NCI-H526 treated with DMSO at 0.1 percent for 48 hours (cell line): ENCODE data around the gene NUP210.
"Not testable (repeated sequence)": the region's sequence is repeated elsewhere in the genome, so short reads cannot be mapped to it uniquely, and the experiment has no call there.

Experiments used
- DNase-seq: peaks from one replicate; lab custom pipeline; 2025; lab: John Stamatoyannopoulos, UW

The NUP210 gene

GRCh38 chr3:13420045-13420830 lies at the start of gene NUP210:
TSS of gene NUP210 (minus strand) at chr3:13420322. CDS start at chr3:13420226, 96 bp downstream.
- DNase-seq, result peak; percentile 58

- no peak for DNase-seq
Observed at GRCh38 chr3:13466781-13467180, 46.7 kb upstream of the NUP210 start.

DNA sequence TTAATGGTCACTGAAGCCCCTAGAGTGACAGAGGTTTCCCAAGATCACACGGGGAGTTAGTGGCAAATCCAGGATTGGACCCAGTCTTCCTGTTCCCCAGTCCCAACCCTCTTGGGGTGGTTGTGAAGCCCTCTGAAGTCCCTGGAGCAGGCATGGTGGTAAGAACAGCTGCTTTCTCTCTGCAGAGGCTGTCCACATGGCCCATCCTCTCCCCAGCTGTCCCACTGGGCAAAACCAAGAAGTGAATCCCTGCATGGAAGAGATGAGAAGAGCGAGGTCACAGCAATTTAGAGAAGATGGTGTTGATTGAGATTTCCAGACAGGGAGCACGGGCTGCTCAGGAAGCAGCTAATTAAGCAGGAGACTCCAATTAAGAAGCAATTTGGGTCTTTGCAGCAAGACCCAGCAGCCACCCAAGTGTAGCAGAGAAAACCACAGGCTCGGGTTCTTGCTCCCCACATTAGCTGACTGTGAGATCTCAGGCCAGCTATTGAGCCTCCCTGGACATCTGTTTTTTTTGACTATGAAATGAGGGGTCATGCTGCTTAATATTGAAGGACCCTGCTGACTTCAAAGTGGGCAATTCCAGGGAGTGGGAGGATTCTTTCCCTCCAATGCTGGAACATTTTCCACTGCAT lies 45.2 kb upstream of the NUP210 start:
- no peak for DNase-seq

DNA sequence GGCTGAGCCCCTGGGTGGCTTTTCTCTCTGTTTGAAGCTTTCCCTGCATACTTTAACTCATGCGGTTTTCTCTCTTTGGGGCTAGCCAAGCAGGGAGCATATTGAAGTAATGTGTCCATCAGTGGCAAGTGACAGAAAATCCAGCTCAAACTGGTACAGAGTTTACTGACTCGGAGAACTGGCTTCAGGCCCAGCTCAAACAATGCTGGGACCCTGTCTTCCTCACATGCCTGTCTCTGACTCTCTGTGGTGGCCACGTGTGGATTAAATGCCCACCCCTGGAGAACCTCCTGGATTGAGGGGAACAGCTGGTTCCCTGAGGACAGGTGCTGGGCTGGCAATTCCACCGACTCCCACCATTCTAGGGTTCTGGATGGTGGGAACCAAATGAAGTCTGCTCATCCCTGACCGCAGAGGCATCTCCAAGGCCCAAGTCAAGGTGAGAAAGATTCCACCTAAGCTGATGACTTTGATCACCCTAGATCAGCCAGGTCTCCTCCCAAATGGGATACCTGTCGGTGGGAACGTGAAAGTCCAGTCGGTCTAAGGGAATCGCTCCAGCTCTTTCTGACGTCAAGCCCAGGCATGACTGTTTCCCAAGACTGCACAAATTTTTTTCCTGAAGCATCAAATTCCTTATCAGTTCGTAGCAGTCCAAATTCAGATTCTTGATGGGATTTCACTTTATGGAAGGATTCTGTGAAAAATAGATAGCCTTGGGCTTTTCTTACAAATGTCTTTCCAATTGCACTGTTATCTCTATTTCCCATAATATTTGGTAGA lies 43.7 kb upstream of the NUP210 start:
- DNase-seq, result no peak

DNA sequence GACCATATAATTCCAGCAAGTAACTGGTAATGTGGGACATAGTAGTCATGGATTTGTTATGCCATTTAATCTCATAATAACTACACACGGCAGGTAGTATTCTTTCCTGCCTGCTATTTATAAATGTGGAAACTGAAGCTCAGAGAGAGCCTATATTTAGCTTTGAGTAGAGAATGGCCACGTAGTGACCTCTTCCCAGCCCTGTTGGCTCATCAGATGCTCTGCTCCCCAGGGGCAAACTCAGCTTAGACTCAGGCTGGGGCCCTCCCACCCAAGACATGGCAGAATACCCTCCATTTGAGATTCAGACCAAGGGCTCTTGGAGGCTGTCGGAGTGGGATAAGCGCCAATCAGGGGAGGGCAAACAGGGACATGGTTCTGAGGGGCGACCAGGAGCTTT lies 42.7 kb upstream of the NUP210 start:
- DNase-seq, result no peak

DNA sequence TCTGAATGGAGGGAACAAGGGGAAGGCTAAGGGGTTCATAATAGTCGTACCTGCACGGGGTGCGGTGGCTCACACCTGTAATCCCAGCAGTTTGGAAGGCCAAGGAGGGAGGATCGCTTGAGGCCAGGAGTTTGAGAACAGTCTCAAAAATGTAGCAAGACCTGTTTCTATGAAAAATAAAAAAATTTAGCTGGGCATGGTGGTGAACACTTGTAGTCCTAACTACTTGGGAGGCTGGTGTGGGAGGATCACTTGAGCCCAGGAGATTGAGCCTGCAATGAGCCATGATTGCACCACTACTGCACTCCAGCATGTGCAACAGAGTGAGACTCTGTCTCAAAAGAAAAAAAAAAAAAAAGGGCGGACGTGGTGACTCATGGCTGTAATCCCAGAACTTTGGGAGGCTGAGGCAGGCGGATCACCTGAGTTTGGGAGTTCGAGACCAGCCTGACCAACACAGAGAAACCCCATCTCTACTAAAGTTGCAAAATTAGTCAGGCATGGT lies 42.1 kb upstream of the NUP210 start:
- no peak for DNase-seq

- DNase-seq, result peak; percentile 63
Observed at GRCh38 chr3:13461169-13462124, 41.3 kb upstream of the NUP210 start.

GRCh38 chr3:13460341-13460736 lies 40.2 kb upstream of the NUP210 start:
- DNase-seq, result no peak

DNA sequence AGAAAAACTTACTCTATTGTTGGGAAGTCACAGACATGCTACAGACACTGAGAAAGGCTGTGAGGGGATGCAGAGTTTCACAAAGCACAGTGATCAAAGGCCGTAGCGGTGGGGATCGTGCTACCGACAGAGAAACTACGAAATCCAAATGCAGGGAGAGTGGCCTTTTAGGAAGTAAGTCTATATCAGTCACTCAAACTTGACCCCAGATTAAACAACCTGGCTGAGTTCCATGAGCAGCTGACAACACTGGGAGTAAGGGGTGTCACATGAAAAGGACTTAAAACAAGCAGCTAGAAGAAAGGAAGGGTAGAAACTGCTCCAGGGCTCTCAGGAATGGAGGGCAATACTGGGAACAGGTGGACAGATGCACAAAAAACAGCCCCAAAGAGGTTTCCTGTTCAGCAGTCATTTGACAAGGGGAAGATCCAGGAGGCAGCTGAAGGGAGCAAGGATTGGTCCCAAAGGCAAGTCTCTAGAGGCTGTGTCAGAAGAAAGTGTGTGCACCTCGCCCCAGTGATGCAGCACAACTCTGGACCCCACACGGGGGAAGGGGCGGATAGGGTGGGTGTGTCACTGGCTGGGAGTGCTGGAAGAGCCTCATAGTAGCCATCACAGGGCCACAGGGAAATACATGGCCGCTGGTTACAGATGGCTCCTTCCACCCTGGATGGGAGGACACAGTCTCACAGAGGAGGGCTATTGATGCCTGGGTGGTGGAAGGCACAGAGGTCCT lies 39.7 kb upstream of the NUP210 start:
- no peak for DNase-seq

- no peak for DNase-seq
Observed at GRCh38 chr3:13457593-13457992, 37.5 kb upstream of the NUP210 start.

DNA sequence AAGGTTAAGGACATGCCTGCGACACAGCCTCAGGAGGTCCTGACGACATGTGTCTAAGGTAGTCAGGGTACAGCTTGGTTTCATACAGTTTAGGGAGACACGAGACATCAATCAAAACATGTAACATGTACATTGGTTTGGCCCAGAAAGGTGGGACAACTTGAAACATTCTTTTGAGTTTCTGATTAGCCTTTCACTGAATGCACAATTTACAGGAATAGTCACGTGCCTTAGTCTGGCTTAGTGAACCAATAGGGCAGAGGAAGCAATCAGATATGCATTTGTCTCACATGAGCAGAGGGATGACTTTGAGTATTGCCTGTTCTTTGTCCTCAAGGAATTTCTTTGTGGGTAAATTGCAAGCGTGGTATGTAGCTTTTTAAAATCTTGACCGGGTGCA lies 35.5 kb upstream of the NUP210 start:
- DNase-seq, result no peak

DNA sequence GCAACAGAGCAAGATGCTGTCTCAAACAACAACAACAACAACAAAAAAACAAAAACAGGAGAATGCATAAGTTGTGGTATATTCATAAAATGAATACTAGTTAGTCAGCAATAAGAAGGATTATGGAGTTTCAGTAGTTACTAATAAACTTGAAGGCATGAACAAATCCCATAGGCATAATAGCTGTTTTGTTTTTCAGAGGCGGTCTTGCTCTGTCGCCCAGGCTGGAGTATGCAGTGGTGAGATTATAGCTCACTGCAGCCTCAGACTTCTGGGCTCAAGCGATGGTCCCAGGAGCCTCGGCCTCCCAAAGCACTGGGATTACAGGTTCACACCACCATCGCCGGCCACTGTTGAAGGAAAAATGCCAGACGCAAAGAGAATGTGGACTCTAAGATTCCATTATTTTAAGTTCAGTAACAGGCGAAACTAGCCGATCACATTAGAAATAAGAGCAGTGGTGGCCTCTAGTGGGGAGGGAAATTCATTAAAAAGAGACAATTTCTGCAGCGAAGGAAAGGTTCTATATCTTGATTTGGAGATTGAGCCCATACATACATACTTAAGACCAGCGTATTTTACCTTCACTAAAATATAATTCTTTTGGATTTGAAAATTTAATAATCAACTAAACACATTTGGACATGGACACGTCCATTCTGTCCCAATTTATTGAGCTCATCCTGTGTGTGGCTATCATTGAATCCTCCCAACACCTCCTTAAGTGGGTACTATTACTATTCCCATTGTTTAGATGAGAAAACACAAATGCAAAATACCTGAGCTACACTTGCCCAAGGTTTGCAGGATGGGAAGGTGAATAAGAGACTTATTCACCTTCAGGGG lies 32.6 kb upstream of the NUP210 start:
- DNase-seq, result peak; percentile 39

GRCh38 chr3:13451301-13451673 lies 31.2 kb upstream of the NUP210 start:
- no peak for DNase-seq

DNA sequence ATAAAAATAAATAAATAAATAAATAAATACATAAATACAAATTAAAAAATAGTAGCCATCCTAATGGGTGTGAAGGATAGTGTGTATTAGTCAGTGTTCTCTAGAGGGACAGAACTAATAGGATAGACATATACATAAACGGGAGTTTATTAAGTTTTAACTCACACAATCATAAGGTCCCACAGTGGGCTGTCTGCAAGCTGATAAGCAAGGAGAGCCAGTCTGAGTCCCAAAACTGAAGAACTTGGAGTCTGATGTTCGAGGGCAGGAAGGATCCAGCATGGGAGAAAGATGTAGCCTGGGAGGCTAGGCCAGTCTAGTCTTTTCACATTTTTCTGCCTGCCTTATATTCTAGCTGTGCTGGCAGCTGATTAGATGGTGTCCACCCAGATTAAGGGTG lies 22.8 kb upstream of the NUP210 start:
- DNase-seq, result not testable (repeated sequence)

DNA sequence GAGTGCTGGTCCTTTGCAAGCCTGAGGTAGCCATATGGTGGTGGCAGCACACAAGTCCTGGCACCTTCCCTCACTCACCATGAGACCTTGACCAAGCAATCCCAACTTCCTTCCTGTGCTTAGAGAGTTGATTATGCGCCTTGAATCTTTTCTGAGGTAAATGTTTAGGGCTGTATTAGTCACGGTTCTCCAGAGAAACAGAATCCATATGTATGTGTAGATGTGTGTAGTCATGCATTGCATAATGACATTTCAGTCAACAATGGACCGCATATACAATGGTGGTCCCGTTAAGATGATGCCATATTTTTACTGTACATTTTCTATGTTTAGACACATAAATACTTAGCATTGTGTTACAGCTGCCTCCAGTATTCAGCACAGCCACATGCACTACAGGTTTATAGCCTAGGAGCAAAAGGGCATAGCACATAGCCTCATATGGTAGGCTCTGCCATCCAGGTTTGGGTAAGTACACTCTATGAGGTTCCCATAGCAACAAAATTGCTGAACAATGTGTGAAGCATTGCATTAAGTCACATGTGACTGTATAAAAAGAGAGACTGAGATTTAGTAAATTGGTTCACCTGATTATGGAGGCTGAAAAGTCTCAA lies 20.2 kb upstream of the NUP210 start:
- DNase-seq, result no peak

- DNase-seq, result not testable (repeated sequence)
Observed at GRCh38 chr3:13436213-13436612, 16.1 kb upstream of the NUP210 start.

- no peak for DNase-seq
Observed at GRCh38 chr3:13433912-13434311, 13.8 kb upstream of the NUP210 start.

GRCh38 chr3:13432093-13432492 lies 12.0 kb upstream of the NUP210 start:
- DNase-seq, result no peak

DNA sequence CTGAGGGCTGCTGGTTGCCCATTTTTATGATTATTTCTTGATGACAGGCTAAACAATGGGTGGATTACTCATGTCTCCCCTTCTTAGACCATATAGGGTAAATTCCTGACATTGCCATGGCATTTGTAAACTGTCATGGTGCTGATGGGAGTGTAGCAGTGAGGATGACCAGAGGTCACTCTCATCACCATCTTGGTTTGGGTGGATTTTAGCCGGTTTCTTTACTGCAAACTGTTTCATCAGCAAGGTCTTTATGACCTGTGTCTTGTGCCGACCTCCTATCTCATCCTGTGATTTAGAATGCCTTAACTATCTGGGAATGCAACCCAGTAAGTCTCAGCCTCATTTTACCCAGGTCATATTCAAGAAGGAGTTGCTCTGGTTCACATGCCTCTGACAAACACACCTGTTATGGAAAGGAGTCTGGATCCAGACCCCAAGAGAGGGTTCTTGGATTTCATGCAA lies 10.3 kb upstream of the NUP210 start:
- DNase-seq, result not testable (repeated sequence)
